Measurements from ENCODE around the gene POU2F3.

- TF ChIP-seq EZH2phosphoT487 (IDR thresholded peaks at IDR 0.05; ENCODE audit: insufficient read depth, low read depth) (no peak), EZH2 (IDR thresholded peaks at IDR 0.05; ENCODE audit: insufficient read depth, poor library complexity, severe bottlenecking) (no peak)
Measured at GRCh38 chr11:120231963-120232362, 8.0 kb upstream of the POU2F3 start.
